ENCODE measurements around the gene IRF8. TPM values are rescaled to one million over a fixed set of nuclear protein-coding genes. Genes with fewer than 3 reads are reported as not detected.

The IRF8 gene
- polyA plus RNA-seq, 1 of the 3 experiments (the other 2 are of a cell fraction): not detected

GRCh38 chr16:85927371-85927770 lies 28.4 kb downstream of the IRF8 start:
- no peak for TF ChIP-seq RXRA (IDR thresholded peaks at IDR 0.05; ENCODE audit: borderline replicate concordance, low read depth)
- no peak for TF ChIP-seq POLR2AphosphoS5 (IDR thresholded peaks at IDR 0.05; ENCODE audit: low read depth, low read length)
- no peak for TF ChIP-seq FOSL2 (IDR thresholded peaks at IDR 0.05; ENCODE audit: borderline replicate concordance, low read depth)
- TF ChIP-seq JUND (IDR thresholded peaks at IDR 0.05): no peak
- TF ChIP-seq, protein P1, sequence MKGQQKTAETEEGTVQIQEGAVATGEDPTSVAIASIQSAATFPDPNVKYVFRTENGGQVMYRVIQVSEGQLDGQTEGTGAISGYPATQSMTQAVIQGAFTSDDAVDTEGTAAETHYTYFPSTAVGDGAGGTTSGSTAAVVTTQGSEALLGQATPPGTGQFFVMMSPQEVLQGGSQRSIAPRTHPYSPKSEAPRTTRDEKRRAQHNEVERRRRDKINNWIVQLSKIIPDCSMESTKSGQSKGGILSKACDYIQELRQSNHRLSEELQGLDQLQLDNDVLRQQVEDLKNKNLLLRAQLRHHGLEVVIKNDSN (IDR thresholded peaks at IDR 0.05; ENCODE audit: borderline replicate concordance, low read depth): no peak
- TF ChIP-seq ELF1 (IDR thresholded peaks at IDR 0.05): no peak
- no peak for TF ChIP-seq MEF2A (IDR thresholded peaks at IDR 0.05; ENCODE audit: borderline replicate concordance, low read depth)
- TF ChIP-seq GABPA (IDR thresholded peaks at IDR 0.05; ENCODE audit: low read depth): no peak
- TF ChIP-seq RCOR1 (IDR thresholded peaks at IDR 0.05; ENCODE audit: low read length): no peak
- TF ChIP-seq YY1 (IDR thresholded peaks at IDR 0.05; ENCODE audit: low read depth): no peak
- TF ChIP-seq SIN3A (IDR thresholded peaks at IDR 0.05; ENCODE audit: borderline replicate concordance, low read depth, low read length): no peak
- TF ChIP-seq MXI1 (IDR thresholded peaks at IDR 0.05; ENCODE audit: low read depth, low read length): no peak
- TF ChIP-seq PBX3 (IDR thresholded peaks at IDR 0.05): no peak
- TF ChIP-seq TAF1 (IDR thresholded peaks at IDR 0.05; ENCODE audit: borderline replicate concordance, low read depth, low read length): no peak
- TF ChIP-seq, protein P2, sequence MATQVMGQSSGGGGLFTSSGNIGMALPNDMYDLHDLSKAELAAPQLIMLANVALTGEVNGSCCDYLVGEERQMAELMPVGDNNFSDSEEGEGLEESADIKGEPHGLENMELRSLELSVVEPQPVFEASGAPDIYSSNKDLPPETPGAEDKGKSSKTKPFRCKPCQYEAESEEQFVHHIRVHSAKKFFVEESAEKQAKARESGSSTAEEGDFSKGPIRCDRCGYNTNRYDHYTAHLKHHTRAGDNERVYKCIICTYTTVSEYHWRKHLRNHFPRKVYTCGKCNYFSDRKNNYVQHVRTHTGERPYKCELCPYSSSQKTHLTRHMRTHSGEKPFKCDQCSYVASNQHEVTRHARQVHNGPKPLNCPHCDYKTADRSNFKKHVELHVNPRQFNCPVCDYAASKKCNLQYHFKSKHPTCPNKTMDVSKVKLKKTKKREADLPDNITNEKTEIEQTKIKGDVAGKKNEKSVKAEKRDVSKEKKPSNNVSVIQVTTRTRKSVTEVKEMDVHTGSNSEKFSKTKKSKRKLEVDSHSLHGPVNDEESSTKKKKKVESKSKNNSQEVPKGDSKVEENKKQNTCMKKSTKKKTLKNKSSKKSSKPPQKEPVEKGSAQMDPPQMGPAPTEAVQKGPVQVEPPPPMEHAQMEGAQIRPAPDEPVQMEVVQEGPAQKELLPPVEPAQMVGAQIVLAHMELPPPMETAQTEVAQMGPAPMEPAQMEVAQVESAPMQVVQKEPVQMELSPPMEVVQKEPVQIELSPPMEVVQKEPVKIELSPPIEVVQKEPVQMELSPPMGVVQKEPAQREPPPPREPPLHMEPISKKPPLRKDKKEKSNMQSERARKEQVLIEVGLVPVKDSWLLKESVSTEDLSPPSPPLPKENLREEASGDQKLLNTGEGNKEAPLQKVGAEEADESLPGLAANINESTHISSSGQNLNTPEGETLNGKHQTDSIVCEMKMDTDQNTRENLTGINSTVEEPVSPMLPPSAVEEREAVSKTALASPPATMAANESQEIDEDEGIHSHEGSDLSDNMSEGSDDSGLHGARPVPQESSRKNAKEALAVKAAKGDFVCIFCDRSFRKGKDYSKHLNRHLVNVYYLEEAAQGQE (IDR thresholded peaks at IDR 0.05; ENCODE audit: low read depth, low read length): no peak
- no peak for TF ChIP-seq NRF1 (IDR thresholded peaks at IDR 0.05; ENCODE audit: low read depth, low read length)
- H3K36me3 ChIP-seq (replicated peaks in 1 of 2; ENCODE audit: control insufficient read depth in 1 of 2, insufficient read depth in 2 of 2, low read length in 1 of 2): no peaks in the 10 kb centered on the region
- no peak overlapping the region for H3K4me2 ChIP-seq
- no peaks in the 10 kb centered on the region for H3K9me3 ChIP-seq
- ChIA-PET CTCF (interaction anchor here (0.6 kb wide), 1 partner anchor 17 kb away, joined by 3 read pairs; no protein-coding TSS in a partner anchor), POLR2A (no interaction called here)
- no peak overlapping the region for H3K27ac ChIP-seq (ENCODE audit: low read depth in 2 of 2, low read length in 1 of 2)
- DNase-seq: no peak
- H3F3A ChIP-seq (replicated peaks; ENCODE audit: insufficient read depth): no peaks in the 10 kb centered on the region
- H3K9me2 ChIP-seq: no peaks in the 10 kb centered on the region
- no peak overlapping the region for H3K4me3 ChIP-seq (ENCODE audit: low read depth in 2 of 2, low read length in 1 of 2)
- no peak overlapping the region for H2AFZ ChIP-seq (ENCODE audit: low read depth)
- whole genome bisulfite sequencing (ENCODE audit: low lambda C conversion rate): 11% methylated on average over 16 of the region's 16 CpGs
- H3K79me2 ChIP-seq (ENCODE audit: insufficient read depth): no peaks in the 10 kb centered on the region
- no peaks in the 10 kb centered on the region for H3K4me1 ChIP-seq (ENCODE audit: control insufficient read depth in 1 of 2, insufficient read depth in 2 of 2, low read depth in 1 of 2, low read length in 1 of 2)
- no peaks in the 10 kb centered on the region for H4K20me1 ChIP-seq (ENCODE audit: insufficient read depth)
- peaks cover 94% of the 10 kb centered on the region for H3K27me3 ChIP-seq (ENCODE audit: insufficient read depth)
- no peak overlapping the region for H3K9ac ChIP-seq

Data from SK-N-SH (cell line).